B cell (primary cell): ENCODE measurements around the gene NUP214. TPM values are rescaled to one million over a fixed set of nuclear protein-coding genes. Genes with fewer than 3 reads are reported as not detected.

ENCODE experiments used
- ATAC-seq: fragments of 200-7000 bp; cut with Tn5 transposase; one replicate; pipeline ENCODE4 v1.10.0; 2021; ENCODE audit warnings: low read depth, mild to moderate bottlenecking, moderate number of reproducible peaks, moderate library complexity
- CTCF ChIA-PET: fragments of 350-600 bp; sonication (Branson Sonifier 250); formaldehyde crosslinking; loops from one replicate; lab custom pipeline; 2021; ENCODE audit warnings: antibody characterized with exemption, inconsistent platforms; lab: Charles Lee
- POLR2A ChIA-PET: fragments of 350-600 bp; sonication (Branson Sonifier 250); formaldehyde crosslinking; loops from one replicate; lab custom pipeline; 2021; ENCODE audit warnings: antibody characterized with exemption; lab: Charles Lee
- DNase-seq: peaks from one replicate; pipeline ENCODE4 v3.0.0; 2013
- H2AFZ ChIP-seq: 2 replicates; pipeline ENCODE4 v1.6.1; 2012; ENCODE audit warnings: mild to moderate bottlenecking, low read depth, low read length; ENCODE audit not compliant: insufficient read depth, poor library complexity, severe bottlenecking
- H3K27ac ChIP-seq, 2 donors: 1 replicate in 1 of 2; 2 replicates in 1 of 2; pipeline ENCODE4 v1.5.1; 2012 to 2013; ENCODE audit warnings: low read length in 2 of 2, mild to moderate bottlenecking in 2 of 2, moderate library complexity in 1 of 2
- H3K27me3 ChIP-seq, 4 experiments: fragments of 200-600 bp in 1 of 4; sonication (generic) in 1 of 4; replicated peaks in 1 of 4; 1 replicate in 2 of 4; 2 replicates in 2 of 4; pipeline versions ENCODE4 v1.6.1 to v1.7.0; 2013 to 2016; ENCODE audit warnings: low read length in 3 of 4, mild to moderate bottlenecking in 2 of 4, mixed read lengths in 1 of 4, moderate library complexity in 1 of 4; ENCODE audit not compliant: insufficient read depth in 4 of 4, control insufficient read depth in 3 of 4; ENCODE audit errors: control extremely low read depth in 1 of 4
- H3K36me3 ChIP-seq, 2 experiments: replicated peaks in 1 of 2; 1 replicate in 1 of 2; 2 replicates in 1 of 2; pipeline versions ENCODE4 v1.6.1 to v1.7.1; 2013; ENCODE audit warnings: low read length in 1 of 2; ENCODE audit not compliant: insufficient read depth in 2 of 2, control insufficient read depth in 1 of 2; ENCODE audit errors: control extremely low read depth in 1 of 2, extremely low read depth in 1 of 2
- H3K4me1 ChIP-seq, 2 donors: fragments of 200-600 bp in 1 of 2; sonication (generic) in 1 of 2; 1 replicate in 1 of 2; 2 replicates in 1 of 2; pipeline versions ENCODE4 v1.5.1 to v1.6.1; 2013 to 2017; ENCODE audit warnings: low read length in 2 of 2; ENCODE audit not compliant: control insufficient read depth in 2 of 2, insufficient read depth in 2 of 2
- H3K4me2 ChIP-seq: replicated peaks from 2 replicates; pipeline ENCODE3; 2012; ENCODE audit warnings: mild to moderate bottlenecking, low read depth, low read length; ENCODE audit not compliant: poor library complexity, severe bottlenecking
- H3K4me3 ChIP-seq, 5 experiments: fragments of 200-600 bp in 1 of 5; sonication (generic) in 1 of 5; 1 replicate in 3 of 5; 2 replicates in 2 of 5; pipeline versions ENCODE4 v1.5.1 to v1.7.0; 2011 to 2016; ENCODE audit warnings: low read length in 4 of 5, mild to moderate bottlenecking in 4 of 5, low read depth in 2 of 5, control low read depth in 1 of 5, moderate library complexity in 1 of 5; ENCODE audit not compliant: insufficient read depth in 1 of 5; ENCODE audit errors: control extremely low read depth in 1 of 5, extremely low read depth in 1 of 5
- H3K79me2 ChIP-seq: fragments of 200-600 bp; sonication (generic); one replicate; pipeline ENCODE4 v1.6.0; 2016; ENCODE audit warnings: low read length; ENCODE audit not compliant: control insufficient read depth, insufficient read depth
- H3K9ac ChIP-seq: fragments of 200-600 bp; sonication (generic); 2 replicates; pipeline ENCODE4 v1.6.1; 2017; ENCODE audit warnings: mild to moderate bottlenecking, low read length, moderate library complexity
- H3K9me3 ChIP-seq, 3 donors: one replicate each; pipeline versions ENCODE4 v1.6.1 to v1.7.1; 2013; ENCODE audit warnings: low read length in 2 of 3; ENCODE audit not compliant: control insufficient read depth in 2 of 3, insufficient read depth in 1 of 3; ENCODE audit errors: control extremely low read depth in 1 of 3
- H4K20me1 ChIP-seq: 2 replicates; pipeline ENCODE4 v1.6.0; 2012; ENCODE audit warnings: mild to moderate bottlenecking, low read length; ENCODE audit not compliant: insufficient read depth, control insufficient read depth, poor library complexity, severe bottlenecking
- H3K27ac Mint-ChIP-seq: one replicate; pipeline ENCODE4 v1.8.0; 2021; ENCODE audit warnings: mixed read lengths
- H3K27me3 Mint-ChIP-seq: one replicate; pipeline ENCODE4 v1.8.0; 2021; ENCODE audit warnings: mixed read lengths
- H3K4me1 Mint-ChIP-seq: one replicate; pipeline ENCODE4 v1.8.0; 2021; ENCODE audit warnings: mixed read lengths
- H3K4me3 Mint-ChIP-seq: one replicate; pipeline ENCODE4 v1.8.0; 2021; ENCODE audit warnings: mixed read lengths
- H3K9me3 Mint-ChIP-seq: one replicate; pipeline ENCODE4 v1.8.0; 2022; ENCODE audit warnings: mixed read lengths; ENCODE audit not compliant: insufficient read depth
- EZH2 ChIP-seq: IDR thresholded peaks from 2 replicates; pipeline ENCODE4 v1.6.1; 2012; ENCODE audit warnings: borderline replicate concordance, low read depth, mild to moderate bottlenecking, moderate library complexity, low read length; ENCODE audit not compliant: insufficient read depth, poor library complexity, severe bottlenecking
- WGBS: methylation state at CpG from one replicate; pipeline ENCODE4 v1.1.5; 2013; ENCODE audit warnings: missing lambda C conversion rate; ENCODE audit not compliant: insufficient coverage; 5-methylcytosine and 5-hydroxymethylcytosine counted together
- intact Hi-C: fragments of 100-400 bp; cut with micrococcal nuclease; formaldehyde crosslinking; loops from one replicate; pipeline ENCODE4 v1.10.0; 2022
- polyA plus RNA-seq: library from polyadenylated mRNA; depleted of rRNA; stranded (reverse); fragments of >200 nt; gene quantifications from 2 replicates; pipeline ENCODE4 v1.2.3, GENCODE V29; 2012
- total RNA-seq, 2 donors: library from RNA; stranded (reverse); fragments of 120-200 nt in 1 of 2; gene quantifications; 1 replicate in 1 of 2; 2 replicates in 1 of 2; pipeline versions ENCODE4 v1.2.3 to v1.2.4, GENCODE V29; 2013 to 2022
- TF ChIP-seq, protein P1 (sequence below): fragments of 200-600 bp; IDR thresholded peaks from one replicate; pipeline ENCODE4 v1.8.0; 2022; ENCODE audit warnings: antibody characterized with exemption, mild to moderate bottlenecking

The NUP214 gene
- total and polyA plus RNA-seq, 2 donors (not counting 1 experiment from before 2014, with no cell fraction given) = 19.0 to 94.6 TPM

GRCh38 chr9:131097126-131097947, 28.0 kb upstream of the NUP214 start:
- no peak for ATAC-seq
- peak overlapping the region; percentile 70 for H3K4me2 ChIP-seq
- peaks cover 0 to 41% (median 16%) of the 10 kb centered on the region in 4 experiments for H3K27me3 ChIP-seq
- H3K4me3 ChIP-seq = no peak overlapping the region
- peak overlapping the region; percentile 58 for H3K4me3 Mint-ChIP-seq
- H3K9me3 Mint-ChIP-seq = no peaks in the 10 kb centered on the region
- peaks cover 12% of the 10 kb centered on the region for H3K4me1 Mint-ChIP-seq
- no peaks in the 10 kb centered on the region for H3K9me3 ChIP-seq
- 56% methylated on average over 16 of the region's 19 CpGs for WGBS
- H3K27me3 Mint-ChIP-seq = peaks cover 31% of the 10 kb centered on the region
- peak overlapping the region; percentile 22 for H2AFZ ChIP-seq
- no peaks in the 10 kb centered on the region for H3K79me2 ChIP-seq
- H3K9ac ChIP-seq = no peak overlapping the region
- no peaks in the 10 kb centered on the region for H3K36me3 ChIP-seq
- intact Hi-C loops = no loop called here
- H3K27ac Mint-ChIP-seq = no peak overlapping the region
- CTCF ChIA-PET = interaction anchor here (0.6 to 1.9 kb wide), 2 partner anchors 18 to 40 kb away, joined by 3 to 6 read pairs; no protein-coding TSS in a partner anchor
- POLR2A ChIA-PET = no interaction called here
- H3K4me1 ChIP-seq = peaks cover 5 to 11% of the 10 kb centered on the region in 2 donors
- no peak for DNase-seq
- H4K20me1 ChIP-seq = no peaks in the 10 kb centered on the region
- TF ChIP-seq EZH2 = no peak
- TF ChIP-seq, protein P1, sequence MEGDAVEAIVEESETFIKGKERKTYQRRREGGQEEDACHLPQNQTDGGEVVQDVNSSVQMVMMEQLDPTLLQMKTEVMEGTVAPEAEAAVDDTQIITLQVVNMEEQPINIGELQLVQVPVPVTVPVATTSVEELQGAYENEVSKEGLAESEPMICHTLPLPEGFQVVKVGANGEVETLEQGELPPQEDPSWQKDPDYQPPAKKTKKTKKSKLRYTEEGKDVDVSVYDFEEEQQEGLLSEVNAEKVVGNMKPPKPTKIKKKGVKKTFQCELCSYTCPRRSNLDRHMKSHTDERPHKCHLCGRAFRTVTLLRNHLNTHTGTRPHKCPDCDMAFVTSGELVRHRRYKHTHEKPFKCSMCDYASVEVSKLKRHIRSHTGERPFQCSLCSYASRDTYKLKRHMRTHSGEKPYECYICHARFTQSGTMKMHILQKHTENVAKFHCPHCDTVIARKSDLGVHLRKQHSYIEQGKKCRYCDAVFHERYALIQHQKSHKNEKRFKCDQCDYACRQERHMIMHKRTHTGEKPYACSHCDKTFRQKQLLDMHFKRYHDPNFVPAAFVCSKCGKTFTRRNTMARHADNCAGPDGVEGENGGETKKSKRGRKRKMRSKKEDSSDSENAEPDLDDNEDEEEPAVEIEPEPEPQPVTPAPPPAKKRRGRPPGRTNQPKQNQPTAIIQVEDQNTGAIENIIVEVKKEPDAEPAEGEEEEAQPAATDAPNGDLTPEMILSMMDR = no peak
- no peak overlapping the region for H3K27ac ChIP-seq

DNA sequence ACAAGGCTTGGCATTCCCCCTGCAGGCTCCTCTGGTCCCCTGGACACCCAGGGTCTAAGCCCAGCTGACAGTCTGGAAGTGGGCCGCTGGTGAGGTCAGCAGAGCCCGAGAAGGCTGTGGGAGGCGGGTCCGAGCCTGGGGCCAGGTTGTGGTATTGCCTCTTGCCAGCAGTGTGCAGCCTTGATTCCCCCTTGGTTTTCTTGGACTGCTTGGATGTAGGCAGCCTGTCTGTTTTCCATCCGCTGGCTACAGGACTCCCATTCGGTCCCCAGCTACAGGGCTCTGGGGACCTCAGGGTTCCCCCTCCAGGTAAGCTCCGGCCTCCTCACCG, 27.5 kb upstream of the NUP214 start:
- peaks cover 5 to 11% of the 10 kb centered on the region in 2 donors for H3K4me1 ChIP-seq
- no peak overlapping the region for H3K27ac Mint-ChIP-seq
- intact Hi-C loops = no loop called here

More for the DNA sequence above, 27.5 kb upstream of the NUP214 start:
- H3K9me3 ChIP-seq = no peaks in the 10 kb centered on the region
- no peaks in the 10 kb centered on the region for H3K36me3 ChIP-seq
- peaks cover 0 to 41% (median 16%) of the 10 kb centered on the region in 4 experiments for H3K27me3 ChIP-seq
- Mint-ChIP-seq H3K4me3 (no peak overlapping the region), H3K9me3 (no peaks in the 10 kb centered on the region), H3K4me1 (peaks cover 12% of the 10 kb centered on the region), H3K27me3 (peaks cover 31% of the 10 kb centered on the region)
- H3K4me3 ChIP-seq = no peak overlapping the region
- no peak overlapping the region for H3K9ac ChIP-seq
- no peaks in the 10 kb centered on the region for H4K20me1 ChIP-seq
- ATAC-seq = no peak
- no peak for DNase-seq
- H2AFZ ChIP-seq = no peak overlapping the region
- no peak overlapping the region for H3K4me2 ChIP-seq
- TF ChIP-seq, protein P1 = no peak
- TF ChIP-seq EZH2 = no peak
- no peak overlapping the region for H3K27ac ChIP-seq
- ChIA-PET POLR2A (no interaction called here), CTCF (interaction anchor here (0.6 to 1.9 kb wide), 2 partner anchors 18 to 40 kb away, joined by 3 to 6 read pairs; no protein-coding TSS in a partner anchor)
- 94% methylated on average over 8 of the region's 8 CpGs for WGBS
- H3K79me2 ChIP-seq = no peaks in the 10 kb centered on the region
